Activated CD4-positive, alpha-beta T cell treated with anti-CD3 and anti-CD28 coated beads for 48 hours (primary cell): ENCODE data around the gene COL5A1.

Experiments used
- DNase-seq: peaks from one replicate; pipeline ENCODE4 v3.0.0-alpha.2; 2020

The COL5A1 gene

DNA sequence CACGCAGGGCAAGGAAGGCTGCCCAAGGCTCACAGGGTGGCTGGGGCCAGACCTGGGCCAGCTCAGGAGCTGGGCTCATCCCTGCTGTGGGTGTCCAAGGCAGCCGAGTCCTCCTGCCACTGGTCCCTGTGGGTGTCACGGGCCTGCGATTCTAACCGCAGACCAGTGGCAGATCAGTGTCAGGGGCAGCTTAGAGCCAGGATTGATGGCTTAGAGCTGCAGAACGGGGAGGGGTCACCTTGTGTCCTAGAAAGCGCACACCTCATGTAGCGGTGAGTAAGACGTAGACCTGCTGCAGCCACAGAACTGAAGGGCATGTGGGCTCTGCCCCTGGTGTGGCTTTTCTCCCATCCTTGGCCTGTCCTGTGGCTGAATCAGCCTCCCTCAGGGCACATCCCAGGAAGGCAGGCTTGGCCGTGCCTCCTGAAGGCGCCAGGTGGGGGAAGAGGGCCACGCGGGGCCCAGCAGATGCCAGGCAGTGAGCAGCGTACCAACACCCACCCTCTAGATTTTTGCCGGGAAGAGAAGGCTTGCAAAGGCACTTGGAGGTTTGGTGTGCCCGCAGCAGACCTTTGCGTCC lies 160.7 kb downstream of the COL5A1 start:
- no peak for DNase-seq

DNA sequence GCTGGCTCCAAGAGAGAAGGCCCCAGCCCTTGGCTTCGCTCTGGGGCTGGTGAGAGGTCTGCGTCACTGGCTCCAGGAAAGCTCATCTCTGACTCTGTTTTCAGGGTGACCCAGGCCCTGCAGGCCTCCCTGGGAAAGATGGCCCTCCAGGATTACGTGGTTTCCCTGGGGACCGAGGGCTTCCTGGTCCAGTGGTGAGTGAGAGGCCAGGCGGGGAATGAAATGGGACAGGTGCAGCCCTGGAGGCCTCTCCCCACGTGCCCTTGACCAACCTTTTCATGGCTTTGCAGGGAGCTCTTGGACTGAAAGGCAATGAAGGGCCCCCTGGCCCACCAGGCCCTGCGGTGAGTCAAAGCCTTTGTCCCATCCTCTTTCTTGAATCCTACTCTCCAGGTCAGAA lies 163.3 kb downstream of the COL5A1 start:
- DNase-seq = no peak

DNA sequence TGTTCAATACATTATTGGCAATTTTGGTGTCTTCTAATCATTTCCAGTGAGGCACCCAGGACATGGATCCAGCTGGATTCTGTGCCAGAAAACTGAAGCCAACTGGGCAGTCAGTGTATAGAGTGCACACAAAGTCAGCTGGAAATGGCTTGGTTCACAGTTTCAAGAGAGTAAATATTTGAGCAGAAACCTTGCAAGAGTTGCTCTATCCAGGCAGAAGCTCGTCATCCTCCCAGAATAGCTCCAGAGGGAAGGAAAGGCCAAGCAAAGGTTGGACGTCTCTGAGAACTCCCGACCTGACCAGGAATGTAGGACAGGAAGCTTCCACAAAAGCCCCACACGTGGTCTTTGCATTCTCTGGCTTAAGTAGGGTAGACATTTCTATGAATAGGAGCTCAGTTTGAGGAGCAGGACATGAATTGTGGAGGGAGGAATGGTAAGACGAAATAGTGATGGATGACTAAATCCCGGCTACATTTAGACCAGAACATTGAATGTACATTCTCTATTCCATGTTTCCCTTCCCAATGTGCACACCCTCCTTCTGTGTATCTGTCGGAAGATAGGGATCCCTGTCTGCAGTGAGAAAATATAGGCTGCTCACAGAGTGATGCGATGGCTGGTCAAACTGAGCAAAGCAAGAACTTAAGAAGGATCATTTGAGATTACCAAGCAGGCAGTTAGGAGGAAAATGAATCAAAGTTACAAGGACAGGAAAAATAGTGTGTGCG lies 166.3 kb downstream of the COL5A1 start:
- no peak for DNase-seq

DNA sequence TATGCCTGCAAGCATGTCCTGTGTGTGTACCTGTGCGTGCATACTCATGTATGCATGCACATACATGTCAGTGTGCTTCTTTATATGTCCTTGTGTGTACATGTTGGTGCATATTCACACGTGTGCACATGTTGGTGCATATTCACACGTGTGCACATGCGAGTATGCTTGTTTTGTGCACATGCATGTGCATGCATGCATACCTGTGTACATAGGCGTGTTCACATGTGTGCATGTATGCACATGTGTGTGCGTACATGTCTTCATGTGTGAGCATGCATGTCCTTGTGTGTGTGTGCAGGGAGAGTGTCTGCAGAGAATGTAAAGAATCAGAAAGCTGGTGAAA lies 166.8 kb downstream of the COL5A1 start:
- no peak for DNase-seq

DNA sequence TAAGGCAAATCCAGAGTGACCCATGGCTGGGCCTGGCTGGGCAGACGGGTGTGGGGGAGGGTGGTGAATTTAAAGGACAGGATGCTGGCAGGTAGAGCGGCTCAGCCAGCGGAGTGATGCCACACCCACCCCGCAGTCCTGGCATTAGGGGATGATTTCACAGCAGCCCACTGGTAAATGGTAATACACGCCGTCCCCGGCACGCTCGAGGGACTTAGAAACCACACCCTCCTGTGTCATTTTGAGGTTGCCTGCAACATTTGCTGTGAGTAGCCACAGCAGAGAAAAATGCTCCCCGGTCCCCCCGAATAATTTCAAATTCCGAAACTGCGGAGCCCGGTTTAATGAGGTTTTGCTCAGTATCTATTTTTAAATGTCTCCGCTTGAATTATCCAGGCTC lies 167.7 kb downstream of the COL5A1 start:
- DNase-seq = no peak

DNA sequence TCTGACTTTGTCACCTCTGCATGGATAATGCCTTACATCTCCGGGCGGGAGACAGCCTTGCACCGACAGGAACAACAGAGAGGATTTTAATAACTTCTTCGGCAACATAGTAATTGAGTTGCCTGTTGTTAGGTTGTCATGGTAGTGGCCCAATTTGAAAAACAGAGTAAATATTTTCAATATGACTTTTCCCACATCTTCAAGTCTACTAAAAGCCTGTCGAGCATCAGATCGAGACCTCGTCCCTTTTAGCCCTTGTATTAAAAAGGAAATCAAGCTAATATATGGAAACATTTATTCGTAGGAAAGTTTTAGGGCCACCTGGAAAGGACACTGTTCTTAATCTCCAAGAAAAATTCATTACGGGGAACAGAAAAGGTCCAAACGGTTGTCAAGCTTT lies 168.2 kb downstream of the COL5A1 start:
- no peak for DNase-seq

DNA sequence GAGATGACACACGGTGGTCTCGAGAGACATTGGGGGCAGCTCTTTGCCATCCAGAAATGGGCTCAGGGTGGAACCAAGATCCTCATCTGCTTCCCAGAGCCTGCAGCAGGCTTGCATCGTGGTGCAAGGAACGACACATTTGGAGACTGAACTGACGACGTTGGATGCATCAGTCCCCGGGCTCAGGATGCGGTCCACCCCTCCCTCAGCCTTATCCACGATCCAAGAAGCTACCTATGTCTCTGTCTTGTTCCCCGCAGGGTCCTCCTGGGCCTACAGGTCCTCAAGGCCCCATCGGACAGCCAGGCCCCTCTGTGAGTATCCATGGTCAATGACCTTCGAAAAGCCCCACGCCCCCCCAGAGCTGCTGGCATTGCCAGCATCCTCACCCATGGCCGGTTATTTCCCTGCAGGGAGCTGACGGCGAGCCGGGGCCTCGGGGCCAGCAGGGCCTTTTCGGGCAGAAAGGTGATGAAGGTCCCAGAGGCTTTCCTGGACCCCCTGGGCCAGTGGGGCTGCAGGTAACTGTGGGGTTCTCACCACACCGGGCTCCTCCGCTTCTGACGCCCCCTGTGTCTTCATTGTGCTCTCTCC lies 169.6 kb downstream of the COL5A1 start:
- no peak for DNase-seq

DNA sequence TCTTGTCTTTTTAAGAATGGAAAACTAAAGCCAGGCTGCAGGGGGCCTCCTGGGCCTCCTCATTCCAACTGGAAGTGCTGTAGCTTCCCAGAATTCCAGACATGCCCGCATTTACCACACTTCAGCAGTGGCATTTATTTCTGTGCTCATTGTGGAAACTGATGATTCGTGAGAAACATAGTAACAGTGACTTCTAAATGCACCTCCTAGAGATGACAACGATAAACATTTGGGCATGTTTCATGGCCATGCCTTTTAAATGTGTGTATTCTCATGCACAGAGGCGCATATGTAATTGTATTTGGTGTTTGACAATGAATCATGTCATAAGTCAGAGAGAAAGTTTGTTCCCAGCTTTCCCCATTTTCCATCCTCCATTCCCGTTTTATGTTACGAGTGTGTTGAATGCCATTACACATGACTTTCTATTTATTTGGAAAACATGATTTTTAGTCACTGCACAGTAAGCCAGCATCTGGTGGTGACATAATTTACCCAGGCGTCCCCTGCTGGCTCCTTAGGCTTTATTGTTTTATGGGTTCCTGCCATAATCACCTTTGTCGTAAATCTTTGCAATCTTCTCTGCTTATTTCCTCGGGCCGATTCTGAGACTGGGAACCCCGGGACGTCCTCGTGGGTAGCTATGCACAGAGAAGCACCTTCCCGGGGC lies 170.2 kb downstream of the COL5A1 start:
- DNase-seq = no peak

DNA sequence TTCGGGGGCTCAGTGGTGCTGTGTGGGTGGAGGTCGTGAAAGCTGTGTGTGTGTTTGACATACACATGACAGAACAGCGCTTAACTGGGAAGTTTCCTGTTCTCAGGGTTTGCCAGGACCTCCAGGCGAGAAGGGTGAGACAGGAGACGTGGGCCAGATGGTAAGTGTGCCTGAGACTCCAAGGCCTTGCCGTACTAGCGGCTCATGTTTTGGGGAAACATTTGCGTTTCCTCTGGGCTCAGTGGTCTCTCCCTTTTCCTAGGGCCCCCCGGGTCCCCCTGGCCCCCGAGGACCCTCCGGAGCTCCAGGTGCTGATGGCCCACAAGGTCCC lies 170.7 kb downstream of the COL5A1 start:
- DNase-seq = no peak

DNA sequence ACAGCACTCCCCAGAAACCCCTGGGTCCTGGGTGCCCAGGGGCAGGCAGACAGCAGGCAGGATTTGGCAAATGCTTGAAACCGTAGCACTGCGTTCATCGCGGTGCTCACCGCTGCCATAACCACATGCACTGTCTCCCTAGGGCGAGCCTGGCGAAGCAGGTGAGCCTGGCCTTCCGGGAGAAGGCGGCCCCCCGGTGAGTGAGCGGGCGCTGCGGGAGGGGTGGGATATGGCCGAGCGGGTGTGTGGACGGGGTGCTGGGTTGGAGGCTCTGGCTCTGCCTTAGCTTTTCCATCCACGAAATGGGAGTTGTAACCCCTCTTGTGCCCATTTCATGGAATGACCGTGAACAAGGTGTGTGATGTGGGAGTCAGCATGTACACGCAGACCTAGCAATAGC lies 172.2 kb downstream of the COL5A1 start:
- no peak for DNase-seq

DNA sequence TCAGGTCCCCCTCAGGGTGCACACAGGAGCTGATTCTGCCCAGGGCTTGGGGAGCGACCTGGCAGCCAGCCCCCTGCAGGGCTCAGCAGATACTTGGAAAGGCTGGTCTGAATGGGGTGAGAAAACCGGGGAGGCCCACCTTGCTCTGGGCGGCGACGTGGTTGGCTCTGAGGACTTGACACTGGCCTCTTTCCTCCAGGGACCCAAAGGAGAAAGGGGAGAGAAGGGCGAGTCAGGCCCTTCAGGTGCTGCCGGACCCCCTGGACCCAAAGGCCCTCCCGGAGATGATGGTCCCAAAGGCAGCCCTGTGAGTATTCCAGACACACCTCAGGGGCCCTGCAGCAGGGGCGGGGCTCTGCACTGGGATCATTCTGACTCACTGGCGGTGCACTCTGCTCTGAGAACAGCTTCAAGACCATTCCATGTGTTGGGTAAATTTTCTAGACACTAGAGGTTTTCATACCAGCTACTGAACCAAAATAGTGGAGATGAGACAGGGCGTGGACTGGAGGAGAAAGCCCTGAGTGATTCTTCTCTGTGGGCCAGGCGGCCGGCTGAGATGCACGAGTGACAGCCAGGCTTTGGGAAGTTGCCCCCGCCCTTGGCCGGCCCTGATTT lies 173.1 kb downstream of the COL5A1 start:
- DNase-seq = no peak

DNA sequence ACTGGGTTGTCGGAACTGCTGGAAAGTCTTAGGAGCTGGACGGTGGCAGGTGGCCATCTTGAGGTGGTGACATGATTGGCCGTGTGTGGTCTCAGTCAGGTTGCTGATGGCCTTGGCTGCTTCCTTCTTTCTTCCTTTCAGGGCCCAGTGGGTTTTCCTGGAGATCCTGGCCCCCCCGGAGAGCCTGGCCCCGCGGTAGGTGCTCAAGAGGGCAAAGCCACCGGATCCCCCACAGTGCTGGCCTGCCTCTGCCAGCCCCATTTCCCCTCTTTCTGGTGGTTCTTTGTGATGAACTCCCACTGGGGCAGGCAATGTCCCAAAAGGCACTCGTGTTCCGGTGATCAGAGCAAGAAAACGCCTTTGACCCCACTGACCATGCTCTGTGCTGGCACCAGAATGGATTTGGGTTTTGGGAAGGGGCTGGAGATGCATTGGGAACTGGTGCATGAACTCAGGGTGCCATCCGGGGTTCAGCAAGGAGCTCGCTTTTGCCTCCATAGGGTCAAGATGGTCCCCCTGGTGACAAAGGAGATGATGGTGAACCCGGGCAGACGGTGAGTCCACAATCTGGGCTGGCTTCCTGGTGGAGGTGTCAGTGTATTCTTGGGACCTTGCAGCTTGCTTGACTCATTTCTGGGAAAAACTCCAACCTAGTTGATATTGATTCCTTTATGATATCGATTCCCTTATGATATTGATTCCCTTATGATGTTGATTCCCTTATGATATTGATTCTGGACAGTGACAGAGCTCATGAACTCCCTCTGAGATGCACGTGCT lies 174.0 kb downstream of the COL5A1 start:
- no peak for DNase-seq

DNA sequence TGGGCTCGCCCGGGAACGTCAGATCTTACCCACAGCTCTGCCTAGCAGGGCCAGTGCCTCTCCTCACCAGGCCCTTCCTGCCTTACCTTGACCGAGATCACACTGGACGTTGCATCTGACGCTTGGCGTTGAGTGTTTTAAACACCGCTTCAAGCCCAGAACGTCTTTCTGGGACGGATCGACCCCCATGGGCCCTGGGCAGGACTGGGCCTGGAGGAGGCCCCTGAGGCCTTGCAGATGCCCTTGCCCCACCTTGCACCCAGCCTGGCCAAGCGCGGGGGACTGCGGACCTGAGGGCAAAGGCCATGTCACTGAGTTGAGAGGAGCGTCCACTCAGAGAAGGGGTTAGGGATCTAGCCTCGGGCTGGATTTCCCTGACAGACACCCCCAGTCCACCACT lies 174.7 kb downstream of the COL5A1 start:
- DNase-seq = no peak

DNA sequence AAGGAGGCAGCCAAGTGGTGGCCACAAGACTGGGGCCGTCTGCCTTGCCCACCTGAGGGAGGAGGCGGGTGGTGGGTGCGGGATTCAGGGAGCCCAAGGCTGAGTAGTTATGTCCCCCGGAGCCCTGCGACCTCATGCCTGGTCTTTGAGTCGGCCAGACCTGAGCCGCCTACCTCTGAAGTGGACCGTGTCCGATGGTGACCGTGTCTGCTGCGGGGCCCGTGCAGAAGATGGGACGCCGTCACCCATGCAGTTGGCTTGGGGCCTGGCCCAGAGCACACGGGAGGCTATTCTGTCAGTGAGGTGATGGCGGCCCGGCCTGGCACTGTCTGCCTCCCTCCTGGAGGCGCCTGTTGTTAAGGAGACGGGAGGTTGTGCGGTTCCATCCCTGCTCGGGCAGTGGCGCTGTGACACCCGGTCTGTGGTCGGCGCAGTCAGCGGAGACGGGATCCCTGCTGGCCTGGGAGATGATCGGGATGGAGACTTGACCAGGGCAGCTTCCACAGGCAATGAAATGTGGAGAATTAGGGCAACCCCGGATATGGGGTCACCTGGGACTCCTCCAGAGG lies 176.5 kb downstream of the COL5A1 start:
- no peak for DNase-seq

DNA sequence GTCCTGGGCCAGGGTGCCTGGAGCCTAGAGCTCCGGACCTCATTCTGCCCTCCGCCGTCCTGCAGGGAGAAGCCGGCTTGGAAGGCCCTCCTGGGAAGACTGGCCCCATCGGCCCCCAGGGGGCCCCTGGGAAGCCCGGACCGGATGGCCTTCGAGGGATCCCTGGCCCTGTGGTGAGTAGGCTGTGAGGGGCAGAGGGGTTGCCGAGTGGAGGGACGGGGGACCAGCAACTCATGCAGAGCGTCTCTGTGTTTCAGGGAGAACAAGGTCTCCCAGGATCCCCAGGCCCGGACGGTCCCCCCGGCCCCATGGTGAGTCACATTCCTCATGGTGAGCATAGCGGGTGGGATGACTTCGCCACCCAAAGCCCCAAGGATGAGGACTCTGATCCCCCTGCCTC lies 177.0 kb downstream of the COL5A1 start:
- DNase-seq = no peak

DNA sequence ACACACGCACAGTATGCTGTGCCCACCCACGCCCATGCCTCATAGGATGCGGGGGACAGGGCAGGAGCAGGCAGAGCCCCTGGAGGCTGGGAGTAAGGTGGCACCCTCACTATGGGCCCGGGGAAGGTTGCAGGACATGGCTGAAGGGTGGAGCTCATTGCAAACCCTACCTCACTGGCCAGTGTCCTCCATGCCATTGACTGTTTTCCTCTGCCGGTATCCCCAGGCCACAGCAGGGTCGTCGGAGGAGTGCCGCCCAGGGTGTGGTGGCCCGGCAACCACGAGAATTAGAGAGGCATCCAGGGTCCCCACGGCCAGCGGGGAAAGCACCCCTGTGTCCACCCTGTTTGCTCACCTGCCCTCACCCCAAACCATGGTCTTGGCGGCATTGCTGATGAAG lies 179.3 kb downstream of the COL5A1 start:
- no peak for DNase-seq

DNA sequence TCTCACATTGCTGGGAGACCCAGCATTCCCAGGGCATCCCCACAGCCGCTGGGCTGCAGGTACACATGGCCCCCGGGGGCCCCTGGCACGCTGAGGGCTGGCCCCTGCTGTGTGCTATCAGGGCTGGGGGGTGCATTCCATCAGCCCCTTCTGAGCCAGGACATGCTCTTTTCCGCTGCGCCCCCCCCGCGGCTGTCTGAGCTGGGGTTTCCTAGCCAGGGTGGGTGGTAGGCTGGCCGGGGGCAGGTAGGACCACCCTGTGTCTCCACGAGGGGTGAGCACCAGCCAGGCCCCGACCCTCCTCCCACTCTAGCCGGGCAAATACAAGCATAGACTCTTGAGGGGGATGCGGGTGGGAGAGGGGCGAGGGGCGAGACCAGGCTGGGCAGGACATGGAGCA lies 180.9 kb downstream of the COL5A1 start:
- DNase-seq = no peak

DNA sequence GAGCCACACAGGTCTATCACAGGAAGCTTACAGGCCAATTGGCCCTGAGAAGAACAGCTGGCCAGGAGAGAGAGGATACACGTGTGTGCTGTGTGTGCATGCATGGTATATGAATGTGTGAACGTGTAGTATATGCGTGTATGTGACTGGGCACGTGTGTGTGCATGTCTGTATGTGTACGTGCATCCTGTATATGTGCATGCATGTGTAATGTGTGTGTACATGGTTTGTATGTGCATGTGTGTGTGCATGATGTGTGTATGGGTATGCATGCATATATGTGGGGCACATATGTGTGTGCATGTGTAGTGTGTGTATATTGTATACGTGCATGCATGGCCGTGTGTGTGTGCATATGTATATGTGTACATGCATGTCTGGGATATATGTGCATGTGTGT lies 182.0 kb downstream of the COL5A1 start:
- no peak for DNase-seq

DNA sequence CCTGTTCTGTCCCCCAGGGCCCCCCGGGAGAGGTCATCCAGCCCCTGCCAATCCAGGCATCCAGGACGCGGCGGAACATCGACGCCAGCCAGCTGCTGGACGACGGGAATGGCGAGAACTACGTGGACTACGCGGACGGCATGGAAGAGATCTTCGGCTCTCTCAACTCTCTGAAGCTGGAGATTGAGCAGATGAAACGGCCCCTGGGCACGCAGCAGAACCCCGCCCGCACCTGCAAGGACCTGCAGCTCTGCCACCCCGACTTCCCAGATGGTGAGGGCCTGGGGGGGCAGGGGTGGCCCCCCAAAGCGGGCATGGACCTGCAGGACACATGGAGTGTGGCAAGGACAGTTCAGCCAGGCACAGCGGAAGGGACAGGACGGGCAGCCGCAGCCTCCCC lies 183.0 kb downstream of the COL5A1 start:
- DNase-seq = no peak

DNA sequence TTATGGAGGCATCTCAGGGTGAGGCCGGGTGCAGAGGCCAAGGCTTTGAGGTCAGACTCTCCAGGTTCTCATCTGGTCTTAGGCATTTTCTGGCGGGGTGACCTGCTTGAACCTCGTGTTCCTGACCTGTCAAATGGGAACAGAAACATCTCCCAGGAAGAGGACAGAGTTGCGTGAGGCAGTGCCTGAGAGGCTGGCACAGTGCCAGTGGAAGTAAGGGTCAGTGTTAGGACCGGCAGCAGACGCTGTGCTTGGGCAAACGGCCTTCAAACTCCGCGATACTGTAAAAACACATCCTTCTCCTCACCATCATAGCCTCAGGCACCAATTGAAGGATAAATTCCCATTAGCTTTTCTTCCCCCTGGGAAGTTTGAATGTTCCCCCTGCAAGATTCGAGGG lies 183.4 kb downstream of the COL5A1 start:
- no peak for DNase-seq

DNA sequence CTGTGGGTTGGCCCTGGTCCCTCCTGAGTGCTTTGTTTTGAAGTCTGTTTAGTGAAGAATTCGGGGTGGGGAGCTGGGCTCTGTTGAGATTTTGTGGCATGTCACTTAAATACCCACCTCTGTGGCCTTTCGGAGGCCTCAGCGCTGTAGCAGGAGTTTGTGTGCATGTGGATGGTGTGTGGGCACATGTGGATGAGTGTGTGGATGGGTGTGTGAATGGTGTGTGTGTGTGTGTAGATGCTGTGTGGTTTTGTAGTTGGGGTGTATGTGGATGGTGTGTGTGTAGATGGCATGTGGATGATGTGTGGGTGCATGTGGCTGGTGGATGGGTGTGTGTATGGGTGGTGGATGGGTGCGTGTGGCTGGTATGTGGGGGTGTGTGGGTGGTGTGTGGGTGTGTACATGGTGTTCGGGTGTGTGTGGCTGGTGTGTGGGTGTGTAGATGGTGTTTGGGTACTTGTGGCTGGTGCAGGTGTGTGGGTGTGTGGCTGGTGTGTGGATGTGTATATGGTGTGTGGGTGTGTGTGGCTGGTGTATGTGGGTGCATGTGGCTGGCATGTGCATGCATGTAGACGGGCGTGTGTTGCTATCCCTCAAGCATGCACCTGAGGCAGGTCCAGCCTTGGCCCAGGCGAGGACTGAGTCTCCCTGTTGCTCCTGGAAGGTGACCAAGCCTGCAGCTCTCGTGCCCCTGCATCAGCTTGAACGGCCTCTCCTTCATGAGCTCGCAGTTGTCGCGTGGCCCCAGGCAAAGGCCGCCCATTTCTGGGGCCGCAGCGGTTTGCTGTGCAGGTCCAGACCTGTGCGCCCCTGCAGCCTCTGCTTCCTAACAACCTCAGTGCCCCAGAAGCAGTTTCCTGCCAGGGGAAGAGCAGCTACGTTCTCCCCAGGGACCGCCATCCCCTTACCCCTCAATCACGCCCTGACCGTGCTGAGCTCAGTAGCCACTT lies 185.0 kb downstream of the COL5A1 start:
- DNase-seq = no peak

DNA sequence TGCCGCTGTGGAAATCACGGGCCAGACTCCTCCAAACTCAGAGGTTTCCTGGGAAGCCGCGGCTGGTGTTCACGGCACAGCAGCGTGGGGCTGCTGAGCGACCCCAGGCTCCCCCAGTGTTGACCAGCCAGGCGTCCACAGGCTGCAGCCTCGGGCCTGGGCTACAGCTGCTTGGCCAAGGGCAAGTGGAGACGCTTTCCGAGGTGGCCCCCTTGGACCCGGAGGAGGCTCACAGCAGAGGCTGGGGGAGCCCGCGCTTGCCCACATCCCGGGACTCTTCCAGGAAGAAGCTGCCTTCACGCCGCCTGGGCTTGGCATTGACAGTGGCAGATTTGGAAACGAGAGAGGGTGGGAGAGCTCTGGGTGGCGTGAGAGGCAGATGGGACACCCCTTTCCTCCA lies 186.0 kb downstream of the COL5A1 start:
- DNase-seq = no peak
